Adrenal gland (tissue), 12 donors: ENCODE data around the gene ZSWIM1. TPM values are rescaled to one million over a fixed set of nuclear protein-coding genes. Genes with fewer than 3 reads are reported as not detected.

Source experiments
- DNase-seq, 7 donors: peaks; one replicate each; pipeline ENCODE4 v3.0.0-alpha.2; 2019 to 2020
- H3K27ac ChIP-seq, 5 donors: fragments of 200-600 bp; sonication (generic) in 4 of 5; 1 replicate in 3 of 5; 2 replicates in 2 of 5; pipeline versions ENCODE4 v1.5.1 to v1.8.0; 2016 to 2020; ENCODE audit warnings: mild to moderate bottlenecking in 1 of 5
- H3K27me3 ChIP-seq: fragments of 200-600 bp; 2 replicates; pipeline ENCODE4 v1.8.0; 2021
- H3K36me3 ChIP-seq, 2 donors: fragments of 200-600 bp; replicated peaks in 1 of 2; 1 replicate in 1 of 2; 2 replicates in 1 of 2; pipeline versions ENCODE4 v1.5.1 to v1.8.0; 2018 to 2022
- H3K4me1 ChIP-seq, 2 donors: fragments of 200-600 bp; replicated peaks in 1 of 2; 1 replicate in 1 of 2; 2 replicates in 1 of 2; pipeline versions ENCODE4 v1.5.1 to v1.8.0; 2018 to 2021
- H3K4me3 ChIP-seq, 4 donors: fragments of 200-600 bp; sonication (generic) in 3 of 4; one replicate each; pipeline ENCODE4 v1.5.1; 2016 to 2018
- H3K9me3 ChIP-seq, 3 donors: fragments of 200-600 bp; sonication (generic) in 1 of 3; replicated peaks in 1 of 3; 1 replicate in 2 of 3; 2 replicates in 1 of 3; pipeline versions ENCODE4 v1.5.1 to v1.8.0; 2016 to 2021
- CTCF ChIP-seq, 6 experiments: fragments of 450-650 bp in 4 of 6; fragments of 200-600 bp in 2 of 6; sonication (generic) in 1 of 6; IDR thresholded peaks; 1 replicate in 5 of 6; 2 replicates in 1 of 6; pipeline versions ENCODE4 v1.5.1 to v1.8.0; 2016 to 2021; ENCODE audit warnings: antibody characterized with exemption in 6 of 6, mild to moderate bottlenecking in 2 of 6, moderate library complexity in 1 of 6
- POLR2A ChIP-seq, 2 donors: fragments of 450-650 bp; IDR thresholded peaks; one replicate each; pipeline ENCODE4 v1.6.1; 2017; ENCODE audit warnings: antibody characterized with exemption in 2 of 2, mild to moderate bottlenecking in 2 of 2, moderate library complexity in 1 of 2
- WGBS, 4 donors: extraction: QIAGEN DNeasy Blood & Tissue Kit in 2 of 4; methylation state at CpG; one replicate each; pipeline versions ENCODE4 v1.1.5 to v1.1.7; 2013 to 2017; 5-methylcytosine and 5-hydroxymethylcytosine counted together
- intact Hi-C, 2 donors: fragments of 100-400 bp; cut with DNase I; formaldehyde crosslinking; loops; one replicate each; pipeline versions ENCODE4 v1.14.1 to v1.15.0; 2022 to 2023
- polyA plus RNA-seq, 3 donors: library from polyadenylated mRNA; stranded (reverse); fragments of 200-250 nt in 2 of 3; fragments of 350-450 nt in 1 of 3; fragmentation: Illumina TruSeq in 1 of 3; extraction: RNeasy Lipid Tissue Mini Kit (QIAGEN cat#74804) in 1 of 3; gene quantifications; one replicate each; pipeline ENCODE4 v1.2.3, GENCODE V29; 2013 to 2014
- total RNA-seq, 9 donors: library from RNA; depleted of rRNA in 4 of 9; stranded (reverse); fragments of >200 nt in 4 of 9; fragments of 120-200 nt in 1 of 9; fragmentation: NEBNext Ultra II Directional in 1 of 9; extraction: Animal tissue kit (Norgen Biotek cat#: 25700) in 1 of 9; gene quantifications; one replicate each; pipeline versions ENCODE4 v1.1.0 to v1.2.4, GENCODE V29; 2013 to 2023
- donor health status: healthy with polysubstance abuse.
- donor health status: Bipolar disorder and iron deficiency.
- donor health status: DM: yes; HTN: yes; CAD: no.
- donor health status: DM: no; HTN: no; CAD: no.
- donor health status: DM: no; HTN: no; CAD: no.
- donor health status: DM: yes; HTN: yes; CAD: no.

Gene ZSWIM1
- total and polyA plus RNA-seq, 12 donors: 4.2 to 22.1 (median 18.3) TPM

GRCh38 chr20:45853484-45853883, 27.5 kb upstream of the ZSWIM1 start:
- intact Hi-C loops: no loop called here
- 74 to 87% (median 83%) methylated on average over 2 of the region's 2 CpGs for WGBS, 4 donors
- H3K4me3 ChIP-seq: no peak overlapping the region

GRCh38 chr20:45857114-45857881, 23.7 kb upstream of the ZSWIM1 start, which contains the start of the genes ACOT8 and ZSWIM3:
TSS of gene ACOT8 (minus strand) at chr20:45857392. CDS start at chr20:45857315, 77 bp downstream.
TSS of gene ZSWIM3 (plus strand) at chr20:45857614. CDS start at chr20:45857826, 212 bp downstream.
- Histone ChIP-seq H3K27me3 (no peaks in the 10 kb centered on the region), H3K4me3 (peak within 1 kb of the TSS; percentile 61 to 99 (median 78)), H3K36me3 (peaks cover 0 to 6% of the 10 kb centered on the region in 2 donors), H3K4me1 (peaks cover 20 to 49% of the 10 kb centered on the region in 2 donors), H3K27ac (peak within 1 kb of the TSS; percentile 53 to 91 (median 76)), H3K9me3 (no peaks in the 10 kb centered on the region)
- peak; percentile 28 to 78 for TF ChIP-seq POLR2A (IDR thresholded peaks at IDR 0.05)
- TF ChIP-seq CTCF (IDR thresholded peaks at IDR 0.05): no peak
- intact Hi-C loops: no loop called here
- WGBS, 4 donors: 0 to 2% (median 1%) methylated on average over 26 to 36 of the region's 36 CpGs
- peak; percentile 96 to 100 (median 99) for DNase-seq

More at GRCh38 chr20:45853484-45853883, 27.5 kb upstream of the ZSWIM1 start:
- no peak for TF ChIP-seq POLR2A (IDR thresholded peaks at IDR 0.05)
- no peak for TF ChIP-seq CTCF (IDR thresholded peaks at IDR 0.05)
- no peak for DNase-seq
- H3K27me3 ChIP-seq: no peaks in the 10 kb centered on the region
- no peak overlapping the region for H3K27ac ChIP-seq
- H3K9me3 ChIP-seq: no peaks in the 10 kb centered on the region
- H3K4me1 ChIP-seq: peaks cover 33 to 64% of the 10 kb centered on the region in 2 donors
- H3K36me3 ChIP-seq: peaks cover 0 to 10% of the 10 kb centered on the region in 2 donors

GRCh38 chr20:45857882-45858216, 23.2 kb upstream of the ZSWIM1 start:
- Histone ChIP-seq H3K27ac (peak overlapping the region in 4 of 5 donors; percentile 65 to 91 (median 79)), H3K4me1 (peaks cover 20 to 49% of the 10 kb centered on the region in 2 donors), H3K27me3 (no peaks in the 10 kb centered on the region), H3K36me3 (peaks cover 0 to 6% of the 10 kb centered on the region in 2 donors), H3K4me3 (peak overlapping the region in 2 of 4 donors; percentile 61 to 71), H3K9me3 (no peaks in the 10 kb centered on the region)
- no peak for DNase-seq
- intact Hi-C loops: no loop called here
- 11 to 25% (median 15%) methylated on average over 1 to 13 of the region's 13 CpGs for WGBS, 4 donors
- TF ChIP-seq CTCF (IDR thresholded peaks at IDR 0.05) (no peak), POLR2A (IDR thresholded peaks at IDR 0.05) (no peak)

- Histone ChIP-seq H3K4me3 (no peak overlapping the region), H3K9me3 (no peaks in the 10 kb centered on the region), H3K36me3 (no peaks in the 10 kb centered on the region), H3K27me3 (no peaks in the 10 kb centered on the region), H3K4me1 (peaks cover 18 to 32% of the 10 kb centered on the region in 2 donors), H3K27ac (no peak overlapping the region)
- no peak for DNase-seq
- intact Hi-C loops: no loop called here
- 90 to 100% (median 92%) methylated on average over 3 to 5 of the region's 5 CpGs for WGBS, 4 donors
- no peak for TF ChIP-seq POLR2A (IDR thresholded peaks at IDR 0.05)
- no peak for TF ChIP-seq CTCF (IDR thresholded peaks at IDR 0.05)
These were observed 21.1 kb upstream of the ZSWIM1 start for GRCh38 chr20:45859916-45860315.
